ENCODE measurements around the gene EXOC7.

EXOC7 gene

DNA sequence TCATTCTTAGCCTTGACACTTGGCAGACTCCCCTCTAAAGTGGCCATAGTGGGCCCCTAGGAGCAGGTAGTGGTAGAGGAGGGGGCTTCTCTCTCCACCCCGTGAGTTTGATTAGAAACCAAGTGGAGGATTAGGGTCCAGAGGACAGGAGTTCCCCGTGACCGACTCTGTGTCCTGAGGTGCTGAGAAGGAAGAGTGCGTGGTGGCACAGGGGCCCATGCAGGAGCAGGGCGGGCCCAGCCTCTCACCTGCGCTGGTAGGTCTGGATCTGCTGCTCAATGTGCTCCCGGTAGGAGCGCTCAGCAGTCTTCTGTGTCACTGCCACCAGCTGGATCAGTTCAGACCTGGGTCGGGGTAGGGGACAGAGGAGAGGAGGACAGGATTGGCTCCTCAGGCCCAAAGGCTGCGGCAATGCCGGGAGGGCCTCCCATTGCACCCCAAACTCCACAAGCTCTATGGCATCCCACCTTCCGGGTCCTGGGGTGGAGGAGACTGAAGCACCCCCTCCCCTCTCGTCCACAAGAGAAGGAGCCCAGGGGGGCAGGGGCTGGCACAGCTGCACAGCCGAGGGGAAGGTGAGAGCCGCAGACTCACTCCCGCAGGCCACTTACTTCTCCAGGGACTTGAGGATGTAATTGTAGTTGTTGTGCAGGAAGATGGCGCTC lies 18.4 kb downstream of the EXOC7 start:
- H3K4me3 ChIP-seq (ENCODE audit: low read length): no peak overlapping the region
- TF ChIP-seq, protein P1, sequence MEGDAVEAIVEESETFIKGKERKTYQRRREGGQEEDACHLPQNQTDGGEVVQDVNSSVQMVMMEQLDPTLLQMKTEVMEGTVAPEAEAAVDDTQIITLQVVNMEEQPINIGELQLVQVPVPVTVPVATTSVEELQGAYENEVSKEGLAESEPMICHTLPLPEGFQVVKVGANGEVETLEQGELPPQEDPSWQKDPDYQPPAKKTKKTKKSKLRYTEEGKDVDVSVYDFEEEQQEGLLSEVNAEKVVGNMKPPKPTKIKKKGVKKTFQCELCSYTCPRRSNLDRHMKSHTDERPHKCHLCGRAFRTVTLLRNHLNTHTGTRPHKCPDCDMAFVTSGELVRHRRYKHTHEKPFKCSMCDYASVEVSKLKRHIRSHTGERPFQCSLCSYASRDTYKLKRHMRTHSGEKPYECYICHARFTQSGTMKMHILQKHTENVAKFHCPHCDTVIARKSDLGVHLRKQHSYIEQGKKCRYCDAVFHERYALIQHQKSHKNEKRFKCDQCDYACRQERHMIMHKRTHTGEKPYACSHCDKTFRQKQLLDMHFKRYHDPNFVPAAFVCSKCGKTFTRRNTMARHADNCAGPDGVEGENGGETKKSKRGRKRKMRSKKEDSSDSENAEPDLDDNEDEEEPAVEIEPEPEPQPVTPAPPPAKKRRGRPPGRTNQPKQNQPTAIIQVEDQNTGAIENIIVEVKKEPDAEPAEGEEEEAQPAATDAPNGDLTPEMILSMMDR (conservative IDR thresholded peaks at IDR 0.05; ENCODE audit: low read depth, low read length): no peak
- DNase-seq (ENCODE audit: low read depth): no peak

DNA sequence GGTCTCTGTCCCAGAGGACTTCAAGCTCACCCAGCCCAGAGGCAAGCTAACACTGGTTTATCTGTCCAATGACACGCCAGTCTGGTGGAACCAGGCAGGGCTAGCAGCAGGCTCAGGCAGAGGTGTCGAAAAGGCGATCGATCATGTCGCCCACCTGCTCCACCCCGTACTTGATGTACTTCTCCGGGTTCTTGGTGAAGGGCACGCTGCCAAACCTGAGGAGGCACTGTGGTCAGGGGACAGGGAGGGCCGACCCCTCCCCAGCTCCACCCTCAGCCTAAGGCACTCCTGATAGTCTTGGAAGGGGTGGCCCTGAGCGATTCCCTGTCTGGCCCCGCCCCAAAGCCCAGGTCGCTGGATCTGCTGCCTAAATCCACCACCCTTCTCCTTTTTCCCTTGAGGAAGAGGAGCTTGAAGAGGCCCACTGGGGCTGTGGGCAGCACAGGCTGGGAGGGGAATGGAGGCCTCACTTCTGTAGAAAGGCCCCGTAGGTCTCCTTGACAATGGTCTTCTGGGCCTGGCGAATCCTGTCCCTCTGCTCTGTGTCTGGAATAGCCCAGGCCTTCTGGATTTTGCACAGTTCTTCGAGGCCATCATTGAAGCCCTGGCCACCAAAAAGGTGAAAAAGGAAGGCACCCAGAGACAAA lies 19.9 kb downstream of the EXOC7 start:
- no peak for DNase-seq (ENCODE audit: low read depth)
- TF ChIP-seq, protein P1 (conservative IDR thresholded peaks at IDR 0.05; ENCODE audit: low read depth, low read length): no peak

DNA sequence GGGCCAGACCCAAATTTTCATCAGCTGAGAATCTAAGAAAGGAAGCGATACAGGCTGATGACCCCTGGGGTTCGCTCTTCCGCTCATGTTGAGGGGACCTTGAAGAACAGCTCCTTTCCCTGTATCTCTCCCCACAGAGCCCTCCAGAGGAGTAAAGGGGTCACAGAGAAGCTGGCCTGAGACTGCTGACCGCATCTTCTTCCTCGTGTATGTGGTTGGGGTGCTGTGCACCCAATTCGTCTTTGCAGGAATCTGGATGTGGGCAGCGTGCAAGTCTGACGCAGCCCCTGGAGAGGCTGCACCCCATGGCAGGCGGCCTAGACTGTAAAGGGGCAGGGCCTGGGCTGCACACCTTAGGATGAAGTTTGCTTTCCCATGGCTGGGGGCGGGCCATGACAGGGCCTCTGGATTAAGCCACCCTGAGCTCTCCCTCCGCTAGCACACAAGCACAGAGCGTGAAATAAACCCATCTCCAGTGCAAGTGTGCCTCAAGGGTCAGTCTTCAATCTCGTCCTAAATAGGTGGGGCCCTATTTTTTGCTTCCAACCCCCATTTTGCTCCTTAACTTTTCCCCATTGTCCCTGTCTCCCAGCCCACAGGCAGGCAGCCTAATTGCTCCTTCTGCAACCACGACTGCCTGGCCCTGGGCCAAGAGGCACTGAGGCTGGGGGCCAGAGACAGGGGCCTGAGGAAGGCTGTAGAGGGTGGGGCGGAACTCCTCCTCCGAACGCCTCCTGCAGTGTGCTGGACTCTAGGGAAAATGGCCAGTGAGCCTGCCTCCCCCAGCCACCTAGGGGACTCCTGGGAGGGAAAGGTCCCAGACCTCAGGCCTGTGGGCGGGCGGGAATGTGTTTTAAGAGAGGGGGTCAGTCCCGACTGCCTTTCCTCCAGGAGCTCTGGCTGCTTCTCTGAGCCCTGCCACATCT lies 21.0 kb downstream of the EXOC7 start:
- no peak for DNase-seq (ENCODE audit: low read depth)
- TF ChIP-seq, protein P1 (conservative IDR thresholded peaks at IDR 0.05; ENCODE audit: low read depth, low read length): no peak
- no peak overlapping the region for H3K4me3 ChIP-seq (ENCODE audit: low read length)

More for the DNA sequence above, 19.9 kb downstream of the EXOC7 start:
- no peak overlapping the region for H3K4me3 ChIP-seq (ENCODE audit: low read length)

DNA sequence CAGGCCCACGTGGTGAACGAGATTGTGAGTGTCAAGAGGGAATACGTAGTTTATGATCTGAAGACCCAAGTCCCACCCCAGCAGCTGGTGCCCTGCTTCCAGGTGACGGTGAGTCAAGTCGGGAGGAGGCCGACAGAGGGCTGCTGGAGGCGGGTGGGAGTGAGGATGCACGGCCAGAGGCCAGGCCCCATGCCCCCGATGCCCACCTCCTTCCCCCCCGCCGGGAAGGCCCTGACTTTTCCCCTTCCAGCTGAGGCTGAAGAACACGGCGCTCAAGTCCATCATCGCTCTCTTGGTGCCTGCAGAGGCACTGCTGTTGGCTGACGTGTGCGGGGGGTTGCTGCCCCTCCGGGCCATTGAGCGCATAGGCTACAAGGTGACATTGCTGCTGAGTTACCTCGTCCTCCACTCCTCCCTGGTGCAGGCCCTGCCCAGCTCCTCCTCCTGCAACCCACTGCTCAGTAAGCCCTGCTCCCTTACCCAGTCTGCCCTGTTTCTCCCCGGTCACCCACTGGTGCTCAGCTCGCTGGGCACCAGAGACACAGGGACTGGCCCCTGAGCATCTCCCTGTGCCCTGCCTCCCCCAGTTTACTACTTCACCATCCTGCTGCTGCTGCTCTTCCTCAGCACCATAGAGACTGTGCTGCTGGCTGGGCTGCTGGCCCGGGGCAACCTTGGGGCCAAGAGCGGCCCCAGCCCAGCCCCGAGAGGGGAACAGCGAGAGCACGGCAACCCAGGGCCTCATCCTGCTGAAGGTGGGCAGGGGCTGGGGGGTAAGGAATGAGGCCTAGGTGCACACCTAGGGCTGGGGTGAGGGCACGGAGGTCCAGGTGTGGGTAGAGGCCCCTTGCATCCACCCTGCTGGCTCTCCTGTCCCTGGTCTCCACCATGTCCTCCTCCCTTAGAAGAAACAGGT lies 22.0 kb downstream of the EXOC7 start:
- DNase-seq (ENCODE audit: low read depth): no peak
- no peak overlapping the region for H3K4me3 ChIP-seq (ENCODE audit: low read length)
- TF ChIP-seq, protein P1 (conservative IDR thresholded peaks at IDR 0.05; ENCODE audit: low read depth, low read length): no peak

DNA sequence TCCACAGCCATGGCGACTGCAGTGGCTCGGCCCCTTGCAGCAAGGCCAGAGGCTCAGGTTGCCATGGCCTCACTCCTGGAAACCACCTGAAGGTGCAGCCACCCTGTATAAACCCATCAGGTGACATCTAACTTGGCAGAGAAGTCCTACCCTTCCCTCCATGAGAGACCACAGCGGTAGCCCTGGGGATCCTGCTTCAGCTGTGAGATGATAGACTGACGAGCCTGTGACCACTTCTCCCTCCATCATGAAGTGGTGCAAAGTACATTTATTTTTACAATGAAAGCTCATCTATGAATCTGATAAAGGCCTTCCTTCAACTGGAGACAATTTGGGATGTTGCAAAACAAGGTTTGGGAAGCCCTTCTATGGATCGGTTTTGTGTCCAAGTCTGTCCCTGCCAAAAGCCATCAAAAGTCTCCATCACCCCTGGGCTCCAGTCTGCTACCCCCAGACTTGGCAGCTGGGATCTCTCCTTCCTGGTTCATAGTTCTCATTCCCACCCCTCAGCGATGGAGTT lies 22.8 kb downstream of the EXOC7 start:
- TF ChIP-seq, protein P1 (conservative IDR thresholded peaks at IDR 0.05; ENCODE audit: low read depth, low read length): no peak
- no peak overlapping the region for H3K4me3 ChIP-seq (ENCODE audit: low read length)

More for the DNA sequence above, 22.8 kb downstream of the EXOC7 start:
- DNase-seq (ENCODE audit: low read depth): no peak
